OCI-M1 (cell line): ENCODE results near the gene ENTR1.
A peak's percentile ranks its signal among the peaks of the same experiment; 100 is the strongest.
"Not testable (repeated sequence)": the region's sequence is repeated elsewhere in the genome, so short reads cannot be mapped to it uniquely, and the experiment has no call there.

ENCODE experiments used
- DNase-seq: peaks from one replicate; lab custom pipeline; 2025; lab: John Stamatoyannopoulos, UW

The ENTR1 gene

DNA sequence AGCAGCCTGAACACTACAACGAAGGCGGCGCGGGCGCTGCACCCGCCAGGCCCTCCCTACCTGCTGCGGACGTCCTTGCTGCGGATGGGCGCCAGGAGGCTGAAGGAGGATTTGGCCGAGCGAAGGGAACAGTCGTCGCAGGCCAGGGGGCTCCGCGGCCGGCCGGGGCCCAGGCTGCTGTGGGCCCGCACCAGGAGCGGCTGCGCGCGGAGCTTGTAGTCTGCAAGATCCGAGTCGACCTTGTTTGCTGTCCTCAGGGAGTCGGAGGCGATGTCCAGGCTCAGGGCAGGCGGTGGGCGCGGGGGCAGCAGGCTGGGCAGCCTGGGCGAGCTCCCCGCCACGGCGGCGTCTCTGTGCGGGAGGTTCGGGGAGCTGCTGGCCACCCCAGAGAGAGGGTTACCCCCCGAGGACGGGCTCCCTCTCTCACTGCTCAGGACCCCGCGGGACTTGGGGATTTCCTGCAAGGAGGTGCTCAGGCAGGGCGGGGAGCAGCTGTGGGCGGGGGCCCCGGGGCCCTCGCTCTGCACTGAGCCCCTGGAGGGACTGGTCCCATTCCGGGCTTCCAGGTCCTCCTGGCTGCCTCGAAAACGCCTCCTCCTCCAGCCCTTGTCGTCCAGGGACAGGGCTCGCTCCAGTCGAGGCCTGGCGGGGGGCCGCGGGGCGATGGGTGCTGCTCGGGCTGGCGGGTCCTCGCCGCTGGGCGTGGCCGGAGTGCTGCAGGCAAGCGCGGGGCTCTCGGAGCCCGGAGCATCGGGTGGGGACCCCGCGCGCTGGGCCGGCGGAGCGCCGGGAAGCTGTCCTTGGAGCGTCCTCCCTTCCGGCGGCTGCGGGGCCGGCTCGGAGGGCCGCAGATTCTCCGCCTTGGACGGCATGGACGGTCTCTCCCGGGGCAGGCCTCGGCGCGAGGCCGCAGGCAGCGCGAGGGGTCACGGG is 28.4 kb upstream of the ENTR1 start:
- peak; percentile 47 for DNase-seq

DNA sequence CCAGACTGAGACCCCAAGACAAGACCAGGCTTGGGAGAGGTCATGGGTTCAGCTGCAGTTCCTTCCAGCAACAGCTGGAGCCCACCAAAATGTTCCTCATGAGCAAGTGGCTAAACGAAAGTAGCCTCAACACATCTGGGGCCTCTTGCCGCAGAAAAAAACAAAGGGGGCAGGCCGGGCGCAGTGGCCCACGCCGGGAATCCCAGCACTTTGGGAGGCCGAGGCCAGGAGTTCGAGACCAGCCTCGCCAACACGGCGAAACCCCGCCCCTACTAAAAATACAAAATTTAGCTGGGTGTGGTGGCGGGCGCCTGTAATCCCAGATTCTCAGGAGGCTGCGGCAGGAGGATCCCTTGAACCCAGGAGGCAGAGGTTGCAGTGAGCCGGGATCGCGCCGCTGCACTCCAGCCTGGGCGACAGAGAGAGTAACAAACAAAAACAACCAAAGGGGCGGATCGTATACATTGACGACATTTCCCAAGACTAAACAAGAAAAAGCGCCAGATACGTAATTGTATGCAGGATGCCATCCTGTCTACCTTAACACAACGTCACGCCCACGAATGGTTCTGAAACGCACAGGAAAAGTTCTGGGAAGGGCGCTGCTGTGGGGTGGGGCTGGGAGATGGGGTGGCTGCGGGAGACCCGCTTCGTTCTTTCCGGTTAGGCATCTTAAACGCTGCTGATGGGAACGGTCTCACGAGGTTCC is 27.6 kb upstream of the ENTR1 start:
- no peak for DNase-seq

DNA sequence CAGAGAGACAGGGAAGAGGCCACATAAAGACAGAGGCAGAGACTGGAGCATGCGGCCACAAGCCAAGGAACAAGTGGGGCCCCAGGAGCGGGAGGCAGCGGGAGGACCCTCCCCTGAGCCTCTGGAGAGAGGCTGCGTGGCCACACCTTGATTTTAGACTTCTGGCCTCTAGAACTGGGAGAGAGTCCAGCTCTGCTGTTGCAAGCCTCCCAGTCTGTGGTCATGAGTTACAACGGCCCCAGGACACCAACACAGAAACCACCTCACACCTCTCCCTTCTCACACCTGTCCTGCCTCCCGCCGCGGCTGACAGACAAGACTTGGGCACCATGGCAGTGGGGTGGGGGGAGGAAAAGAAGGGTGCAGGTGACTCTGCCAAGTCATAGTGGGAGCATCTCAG is 27.0 kb upstream of the ENTR1 start:
- DNase-seq, result no peak

DNA sequence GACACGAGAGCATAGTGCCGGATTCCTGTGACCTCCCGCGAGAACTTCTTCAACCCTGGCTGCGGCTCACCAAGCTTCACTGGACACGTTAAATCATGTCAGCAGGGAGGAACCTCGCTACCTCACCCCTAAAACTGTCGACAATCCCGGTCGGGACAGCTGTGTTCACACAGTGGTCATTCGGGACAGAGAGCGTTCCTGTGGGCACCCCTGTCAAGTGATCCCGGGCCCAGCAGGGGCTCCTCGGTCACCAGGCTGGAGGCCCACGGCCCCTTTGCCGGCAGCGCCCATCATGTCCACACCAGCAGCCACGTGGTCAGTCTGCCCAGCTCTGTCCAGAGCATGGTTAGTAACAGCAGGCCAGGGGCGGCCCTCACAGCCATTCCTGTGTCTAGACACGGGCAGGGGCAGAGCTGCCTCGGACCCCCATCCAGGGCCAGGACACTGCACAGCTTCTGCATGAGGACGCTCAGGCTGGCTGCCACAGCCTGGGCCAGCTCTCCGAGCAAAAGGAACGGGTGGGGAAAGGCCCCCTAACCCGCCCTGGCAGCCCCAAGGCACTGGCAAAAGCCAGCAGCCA is 25.7 kb upstream of the ENTR1 start:
- DNase-seq, result no peak

DNA sequence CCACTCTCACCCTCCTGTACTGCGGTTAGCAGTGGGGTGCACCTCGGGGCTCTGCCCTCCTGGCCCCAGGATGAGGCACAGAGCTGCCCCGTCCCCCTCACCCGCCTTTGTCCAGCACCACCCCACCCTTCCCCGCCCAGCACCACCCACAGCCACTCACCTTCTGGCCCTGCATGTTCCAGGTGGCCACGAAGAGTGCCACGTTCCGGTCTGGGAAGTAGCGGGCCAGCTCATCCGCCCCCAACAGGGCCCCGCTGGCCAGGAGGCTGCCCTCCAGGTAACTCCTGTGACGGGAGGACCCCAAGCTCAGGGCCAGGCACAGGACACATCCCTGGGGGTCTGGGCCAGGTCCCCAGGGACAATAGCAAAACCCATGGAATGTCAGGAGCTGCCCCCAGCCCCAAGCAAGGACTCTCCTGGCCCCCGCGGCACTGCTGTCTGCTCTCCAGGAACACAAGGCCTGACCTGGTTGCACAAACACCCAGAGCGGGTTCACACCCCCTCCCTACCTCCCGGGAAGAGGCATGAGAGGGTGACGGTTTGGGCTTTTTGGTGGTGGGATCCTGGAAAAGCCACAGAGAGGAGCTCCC is 24.3 kb upstream of the ENTR1 start:
- DNase-seq, result no peak

DNA sequence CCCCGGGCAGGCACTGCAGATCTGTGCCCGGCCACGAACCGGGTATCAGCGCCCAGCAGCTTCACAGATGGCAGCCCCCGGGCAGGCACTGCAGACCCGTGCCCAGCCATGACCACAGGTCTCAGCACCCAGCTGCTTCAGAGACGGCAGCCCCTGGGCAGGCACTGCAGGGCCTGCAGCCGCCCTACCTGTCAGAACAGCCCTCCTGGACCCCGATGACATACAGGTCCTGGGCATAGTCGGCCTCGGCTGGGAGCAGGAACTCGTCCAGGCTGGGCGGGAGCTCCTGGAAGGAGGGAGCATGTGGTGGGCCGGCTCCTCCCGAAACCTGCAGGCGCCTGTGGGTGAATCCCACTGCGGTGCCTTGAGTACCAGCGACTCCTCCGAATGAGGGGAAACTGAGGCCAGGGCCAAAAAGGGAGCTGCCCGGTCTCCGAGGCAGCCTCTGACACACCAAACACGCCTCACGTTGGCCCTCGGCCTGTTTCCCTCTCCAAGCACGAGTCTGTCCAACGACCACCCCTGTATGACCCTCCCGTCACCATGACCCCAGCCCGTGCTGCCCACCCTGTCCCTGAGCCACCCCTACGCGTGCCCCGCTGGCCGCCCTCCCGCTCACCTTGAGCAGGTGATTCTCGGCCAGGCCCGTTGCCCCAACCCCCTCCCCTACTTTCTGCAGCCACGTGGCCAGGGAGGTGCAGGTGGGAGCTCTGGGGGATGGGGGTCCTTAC is 23.6 kb upstream of the ENTR1 start:
- DNase-seq, result no peak

DNA sequence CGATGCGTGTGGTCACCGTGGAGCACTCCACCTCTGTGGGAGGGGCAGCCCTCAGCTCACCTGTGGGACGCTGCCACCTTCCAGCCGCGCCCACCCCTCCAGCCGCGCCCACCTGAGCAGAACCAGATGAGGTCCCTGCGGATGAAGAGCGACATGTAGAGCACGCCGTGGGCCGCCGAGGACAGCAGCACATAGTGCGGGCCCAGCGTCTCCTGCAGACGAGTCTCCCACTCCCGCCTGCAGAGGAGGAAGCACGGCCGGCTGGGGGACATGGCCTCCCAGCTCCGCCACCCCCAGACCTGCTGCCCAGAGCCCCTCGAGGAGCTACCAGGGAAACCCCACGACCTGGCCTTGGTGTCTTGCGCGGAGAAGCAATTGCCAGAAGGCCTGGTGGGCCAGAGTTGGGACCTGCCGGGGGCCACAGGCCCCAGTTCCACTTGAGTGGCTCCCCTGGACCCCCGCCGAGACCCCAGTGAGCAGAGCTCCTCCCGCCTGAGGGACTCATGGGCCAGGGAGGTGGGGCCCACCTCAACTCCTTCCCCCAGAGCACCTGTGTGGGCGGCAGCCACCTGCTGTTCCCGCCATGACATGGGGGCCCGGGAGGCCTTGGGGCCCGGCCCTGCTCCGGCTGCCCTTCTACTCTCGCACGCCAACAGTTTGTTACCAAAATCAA is 22.8 kb upstream of the ENTR1 start:
- DNase-seq, result no peak

DNA sequence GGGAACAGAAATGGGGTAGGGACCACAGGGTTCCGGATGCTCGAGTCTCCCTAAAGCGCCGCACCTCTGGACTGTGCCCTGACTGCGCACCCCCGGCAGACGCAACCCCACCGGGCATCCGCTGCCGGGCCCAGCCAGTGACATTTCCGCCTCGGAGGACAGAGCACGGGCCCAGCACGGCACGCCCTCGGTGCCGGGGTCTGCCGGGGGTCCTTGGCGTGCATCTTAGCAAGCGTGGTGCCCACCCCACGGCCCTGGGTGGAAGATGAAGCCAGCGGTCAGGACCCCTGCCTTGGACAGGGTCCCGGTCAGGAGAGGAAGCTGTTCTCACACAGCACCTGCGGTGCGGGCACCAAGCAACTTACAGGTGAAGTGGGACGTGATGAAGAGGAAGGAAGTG is 22.2 kb upstream of the ENTR1 start:
- DNase-seq, result no peak

DNA sequence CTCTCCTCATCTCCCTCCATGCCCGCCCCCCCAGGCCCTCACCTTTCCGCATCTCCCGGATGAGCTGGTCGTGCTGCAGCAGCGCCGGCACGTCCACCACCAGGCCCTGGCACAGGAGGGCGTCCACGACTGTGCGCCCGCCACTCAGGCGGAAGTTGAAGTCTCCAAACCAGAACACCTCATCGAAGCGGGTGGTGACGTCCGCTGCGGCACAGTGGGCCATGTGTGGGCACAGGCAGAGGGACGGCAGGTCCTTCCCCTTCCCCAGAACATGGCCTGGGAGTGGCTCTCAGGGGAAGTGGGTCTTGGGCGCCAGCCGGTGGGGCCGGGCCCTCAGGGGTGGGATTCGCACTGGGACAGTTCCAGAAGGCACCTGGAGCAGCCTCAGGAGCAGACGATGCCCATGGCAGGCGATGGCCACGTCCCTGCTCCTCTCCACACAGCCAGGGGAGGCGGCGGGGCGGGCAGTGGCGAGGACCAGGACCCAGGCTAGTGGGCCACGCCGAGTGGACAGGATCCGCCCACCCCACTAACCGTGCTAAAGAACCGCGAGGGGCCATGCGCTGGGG is 21.5 kb upstream of the ENTR1 start:
- no peak for DNase-seq

DNA sequence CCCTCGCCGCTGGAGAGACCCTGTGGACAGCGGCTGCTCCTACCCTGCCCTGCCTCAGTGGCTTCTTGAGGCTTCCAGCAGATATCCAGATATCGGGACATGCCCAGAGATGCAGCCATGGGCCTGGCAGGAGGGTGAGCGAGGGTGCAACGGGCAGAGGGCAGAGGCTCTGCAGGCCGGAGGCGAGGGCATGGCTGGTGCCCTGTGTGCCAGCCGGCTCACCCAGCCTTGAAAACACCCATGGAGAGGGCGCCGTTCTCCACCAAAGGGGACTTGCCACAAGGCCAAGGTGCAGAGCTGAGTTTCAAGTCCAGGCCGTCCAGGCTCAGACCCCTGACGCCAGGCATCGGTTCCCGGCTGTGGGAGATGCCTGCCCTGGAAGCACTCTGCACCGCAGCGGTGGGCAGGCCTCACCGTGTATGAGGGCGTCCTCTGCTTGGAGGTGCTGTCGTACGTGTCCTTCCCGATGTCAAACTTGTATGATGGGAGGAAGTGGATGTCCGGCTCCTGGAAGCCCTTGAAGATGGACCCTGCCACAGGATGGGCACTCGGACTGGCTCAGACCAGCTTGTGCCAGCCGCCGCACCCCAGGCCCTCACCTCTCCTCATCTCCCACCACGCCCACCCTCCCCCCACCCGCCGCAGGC is 20.3 kb upstream of the ENTR1 start:
- no peak for DNase-seq

DNA sequence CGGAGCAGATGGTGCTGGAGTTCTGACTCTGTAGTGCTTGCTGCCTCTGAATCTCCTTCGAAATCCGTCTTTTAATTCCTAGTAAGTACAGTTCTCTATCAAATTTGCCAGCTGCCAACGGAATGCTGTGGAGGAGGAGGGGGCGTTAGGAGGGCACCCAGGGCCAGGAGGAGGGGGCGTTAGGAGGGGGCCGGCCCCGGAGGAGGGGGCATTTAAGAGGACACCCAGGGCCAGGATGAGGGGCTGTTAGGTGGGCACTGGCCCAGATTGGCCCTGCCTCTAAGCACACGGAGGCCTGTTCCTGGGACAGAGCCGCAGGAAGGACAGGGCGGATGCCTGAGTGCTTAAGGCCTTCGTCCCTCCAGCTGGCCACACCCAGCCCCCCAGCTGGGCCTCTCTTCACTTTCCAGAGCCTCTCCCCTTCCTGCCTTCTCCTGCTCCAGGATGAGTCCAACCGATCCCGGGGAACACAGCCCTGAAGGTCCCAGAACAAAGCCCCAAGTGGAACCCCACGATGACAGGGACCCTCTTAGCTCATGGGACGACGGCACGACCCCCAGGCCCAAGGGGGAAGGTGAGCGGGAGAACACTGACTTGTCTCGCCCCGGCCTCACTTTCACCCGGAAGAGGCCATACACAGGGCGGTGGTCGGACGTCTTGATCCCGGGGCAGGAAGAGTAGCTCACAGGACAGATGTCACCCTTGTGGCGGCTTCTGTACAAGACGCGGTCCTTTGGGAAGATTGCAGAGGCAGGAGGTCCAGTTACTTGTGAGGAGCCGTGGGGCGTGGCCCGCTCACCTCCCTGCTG is 19.5 kb upstream of the ENTR1 start:
- DNase-seq, result no peak

DNA sequence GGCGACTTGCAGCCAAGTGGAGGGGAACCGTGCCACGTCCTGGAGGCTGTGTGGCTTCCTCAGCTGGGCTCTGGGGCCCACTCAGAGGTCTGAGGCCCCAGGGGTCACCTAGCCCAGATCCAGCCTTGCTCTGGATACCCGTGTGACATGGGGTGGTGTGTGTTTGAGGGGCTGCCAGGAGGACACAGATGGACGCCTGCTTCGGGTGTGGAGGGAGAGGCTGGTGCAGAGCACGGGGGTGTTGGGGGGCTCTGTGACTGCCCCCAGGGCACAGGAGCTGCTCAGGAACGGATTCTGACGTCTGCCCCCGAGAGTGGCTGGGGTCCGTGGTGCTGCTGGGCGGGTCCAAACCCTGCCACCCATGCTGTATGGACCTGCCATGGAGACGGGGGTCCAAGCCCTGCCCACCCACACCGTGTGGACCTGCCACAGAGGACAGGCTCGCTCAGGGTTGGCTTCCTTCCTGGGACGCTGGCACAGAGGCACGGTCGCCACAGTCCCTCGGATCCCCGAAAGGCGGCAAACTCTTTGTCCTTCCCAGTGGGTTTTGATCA is 18.7 kb upstream of the ENTR1 start:
- DNase-seq, result no peak

DNA sequence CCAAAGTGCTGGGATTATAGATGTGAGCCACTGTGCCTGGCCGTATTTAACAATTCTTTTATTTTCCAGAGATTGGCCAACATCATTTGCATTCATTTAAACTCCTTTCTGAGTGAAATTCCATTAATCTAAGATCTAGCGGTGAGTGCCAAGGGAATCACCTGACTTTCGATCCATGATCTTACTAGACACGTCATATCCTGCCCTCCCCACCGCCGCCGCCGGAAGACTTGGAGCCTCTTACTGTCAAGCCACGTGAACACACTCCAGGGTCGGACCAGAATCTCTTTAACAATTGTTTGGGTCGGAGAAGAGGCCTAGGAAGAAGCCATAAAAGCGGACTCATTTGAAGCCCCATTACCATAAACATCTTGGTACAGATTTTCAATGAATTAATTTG is 16.4 kb upstream of the ENTR1 start:
- no peak for DNase-seq

DNA sequence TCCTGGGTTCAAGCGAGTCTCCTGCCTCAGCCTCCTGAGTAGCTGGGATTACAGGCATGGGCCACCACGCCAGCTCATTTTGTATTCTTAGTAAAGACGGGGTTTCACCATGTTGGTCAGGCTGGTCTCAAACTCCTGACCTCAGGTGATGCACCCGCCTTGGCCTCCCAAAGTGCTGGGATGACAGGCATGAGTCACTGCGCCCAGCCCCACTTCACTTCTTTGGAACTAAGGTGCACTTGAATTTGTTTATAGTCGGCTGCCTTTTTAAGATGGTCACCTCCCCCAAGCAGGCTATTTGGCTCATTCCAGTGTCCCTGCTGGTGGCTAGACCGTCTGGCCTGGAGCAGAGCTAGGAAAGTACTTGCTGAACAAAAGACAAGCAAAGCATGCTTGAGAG is 15.0 kb upstream of the ENTR1 start:
- DNase-seq, result not testable (repeated sequence)

DNA sequence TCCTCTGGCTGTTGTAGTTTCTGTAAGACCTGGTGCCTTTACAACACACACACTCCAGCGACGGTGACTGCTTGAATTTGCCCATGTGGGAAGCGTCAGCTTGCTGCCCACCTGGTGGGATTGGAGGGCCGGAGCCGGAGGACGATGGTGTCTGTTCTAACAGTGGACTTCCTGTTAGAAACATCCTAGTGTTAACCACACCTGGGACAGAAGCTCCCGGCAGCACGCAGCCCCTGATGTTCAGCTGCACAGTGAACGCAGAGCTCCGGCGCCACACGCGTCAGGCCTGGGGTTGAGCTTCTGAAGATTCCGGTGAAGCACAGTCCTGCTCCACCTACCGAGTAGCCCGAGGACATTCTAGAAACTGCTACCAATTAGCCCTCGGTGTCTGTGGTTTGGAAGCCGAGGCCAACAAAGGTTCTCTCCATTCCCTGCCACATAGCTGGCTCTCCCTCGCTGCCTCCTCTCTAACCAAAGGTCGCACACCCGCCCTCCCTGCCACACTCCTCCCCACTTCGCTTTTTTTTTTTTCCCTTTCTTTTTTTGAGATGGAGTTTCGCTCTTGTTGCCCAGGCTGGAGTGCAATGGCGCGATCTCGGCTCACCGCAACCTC is 14.4 kb upstream of the ENTR1 start:
- DNase-seq, result no peak

DNA sequence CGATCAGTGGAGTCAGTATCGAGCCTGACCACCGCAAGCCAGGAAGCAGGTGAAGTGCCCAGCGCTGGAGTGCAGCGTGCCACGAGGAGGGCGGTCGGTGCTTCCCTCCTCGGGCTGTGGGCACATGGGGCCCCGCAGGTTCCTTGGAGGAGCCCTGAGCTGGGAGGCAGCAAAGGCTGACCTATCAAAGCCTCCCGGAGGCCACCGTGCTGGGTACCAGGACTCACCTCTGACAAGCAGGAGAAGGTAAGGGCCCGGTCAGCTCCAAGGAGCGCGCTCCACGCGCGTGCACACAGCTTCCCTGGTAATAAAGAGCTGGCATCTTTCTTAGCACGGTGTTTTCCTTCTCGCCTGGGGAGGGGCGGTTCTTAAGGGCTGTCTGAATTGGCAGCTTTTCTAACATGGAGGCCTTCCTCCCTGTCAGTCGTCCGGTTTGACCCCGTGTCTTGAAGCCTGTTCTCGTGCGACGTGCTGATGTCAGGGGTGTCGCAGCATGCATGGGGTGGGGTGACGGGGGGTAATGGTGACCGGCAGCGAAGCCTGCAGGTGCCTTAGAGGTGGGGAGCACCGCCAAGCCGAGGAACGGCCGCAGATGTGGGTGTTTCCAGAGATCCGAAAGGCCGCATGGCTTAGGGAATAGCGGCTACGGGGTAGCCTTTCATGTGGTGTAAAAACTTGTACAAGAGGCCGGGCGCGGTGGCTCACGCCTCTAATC is 13.2 kb upstream of the ENTR1 start:
- no peak for DNase-seq

DNA sequence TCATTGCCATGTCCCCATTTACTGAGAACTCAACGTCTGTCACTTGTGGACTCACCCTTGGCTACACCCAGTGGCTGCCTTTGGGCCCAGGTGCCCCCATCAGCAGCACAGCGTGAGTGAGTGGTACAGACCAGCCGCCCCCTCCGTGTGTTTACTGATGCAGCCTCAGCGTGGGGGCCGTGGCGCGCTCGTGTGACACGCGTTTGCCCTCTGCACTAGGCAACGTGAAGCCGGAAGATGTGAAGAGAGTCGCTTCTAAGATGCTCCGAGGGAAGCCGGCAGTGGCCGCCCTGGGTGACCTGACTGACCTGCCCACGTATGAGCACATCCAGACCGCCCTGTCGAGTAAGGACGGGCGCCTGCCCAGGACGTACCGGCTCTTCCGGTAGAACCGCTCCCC is 12.5 kb upstream of the ENTR1 start:
- no peak for DNase-seq

DNA sequence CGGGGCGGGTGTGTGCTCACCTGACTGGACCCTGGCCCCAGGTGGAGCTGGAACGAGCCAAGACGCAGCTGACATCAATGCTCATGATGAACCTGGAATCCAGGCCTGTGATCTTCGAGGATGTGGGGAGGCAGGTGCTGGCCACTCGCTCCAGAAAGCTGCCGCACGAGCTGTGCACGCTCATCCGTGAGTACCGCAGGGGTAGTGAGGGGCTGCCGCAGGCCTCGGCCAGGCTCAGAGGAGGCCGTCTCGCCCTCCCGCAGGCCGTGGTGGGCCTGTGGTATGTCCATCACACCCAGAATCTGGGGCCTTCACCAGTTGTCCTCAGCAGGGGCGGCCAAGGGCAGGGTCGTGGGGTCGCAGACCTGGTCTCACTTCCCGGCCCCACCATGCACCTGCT is 11.4 kb upstream of the ENTR1 start:
- DNase-seq, result no peak
